ENCODE data around the gene DGKH. TPM values are rescaled to one million over a fixed set of nuclear protein-coding genes. Genes with fewer than 3 reads are reported as not detected.

Gene DGKH
- 18.7 TPM for total RNA-seq
- long read RNA-seq, partial matches to known transcripts: 2 of 18 reads
- long read RNA-seq, other reads (novel, unspliced or antisense): 16 of 18 reads

DNA sequence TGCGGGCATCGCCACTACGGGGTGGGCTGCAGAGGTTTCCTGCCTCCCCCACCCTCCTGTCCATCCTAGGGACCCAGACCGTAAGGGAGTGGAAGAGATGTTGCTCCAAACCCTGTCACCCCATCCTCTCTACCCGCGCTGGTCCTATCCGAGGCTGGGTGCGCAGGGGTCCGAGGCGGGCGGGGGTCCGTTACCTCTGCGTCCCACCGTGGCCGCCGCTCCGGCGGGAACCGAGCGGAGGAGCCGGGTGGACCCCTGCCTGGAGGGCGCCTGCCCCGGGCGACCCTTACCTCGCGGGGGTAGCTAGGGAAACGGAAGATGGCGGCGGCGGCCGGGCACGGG is at the start of gene DGKH:
DGKH (plus strand) TSS at position 307 of the 342 bp plus-strand sequence. CDS start 126 bp downstream, outside the sequence.
- intact Hi-C loops (cut with DNase I): no loop called here
- Histone ChIP-seq H3K9me3 (no peaks in the 10 kb centered on the region), H3K4me3 (peak within 1 kb of the TSS; percentile 84), H3K27me3 (ENCODE audit: low read depth) (no peaks in the 10 kb centered on the region), H3K27ac (peak within 1 kb of the TSS; percentile 84), H3K36me3 (no peaks in the 10 kb centered on the region), H3K4me1 (peaks cover 19% of the 10 kb centered on the region)
- ATAC-seq (peak; percentile 34 to 41), DNase-seq (no peak)
- no peak for TF ChIP-seq CTCF (IDR thresholded peaks at IDR 0.05)

- DNase-seq (no peak), ATAC-seq (no peak)
- H3K4me3 ChIP-seq: no peak overlapping the region
- no peak for TF ChIP-seq CTCF (IDR thresholded peaks at IDR 0.05)
- no peaks in the 10 kb centered on the region for H3K27me3 ChIP-seq (ENCODE audit: low read depth)
- intact Hi-C loops (cut with DNase I): no loop called here
- no peaks in the 10 kb centered on the region for H3K9me3 ChIP-seq
- H3K36me3 ChIP-seq: no peaks in the 10 kb centered on the region
- H3K27ac ChIP-seq: no peak overlapping the region
- H3K4me1 ChIP-seq: no peaks in the 10 kb centered on the region
Measured at GRCh38 chr13:42000846-42001245, 47.6 kb upstream of the DGKH start.

- no peaks in the 10 kb centered on the region for H3K4me1 ChIP-seq
- intact Hi-C loops (cut with DNase I): no loop called here
- H3K27me3 ChIP-seq (ENCODE audit: low read depth): no peaks in the 10 kb centered on the region
- TF ChIP-seq CTCF (IDR thresholded peaks at IDR 0.05): no peak
- DNase-seq (no peak), ATAC-seq (peak; percentile 69 to 93)
- no peak overlapping the region for H3K4me3 ChIP-seq
- H3K27ac ChIP-seq: no peak overlapping the region
- no peaks in the 10 kb centered on the region for H3K9me3 ChIP-seq
- H3K36me3 ChIP-seq: no peaks in the 10 kb centered on the region
Measured at GRCh38 chr13:42001580-42001979, 46.9 kb upstream of the DGKH start.

GRCh38 chr13:42002066-42002465 is 46.4 kb upstream of the DGKH start:
- intact Hi-C loops (cut with DNase I): no loop called here
- TF ChIP-seq CTCF (IDR thresholded peaks at IDR 0.05): no peak
- no peaks in the 10 kb centered on the region for H3K36me3 ChIP-seq

DNA sequence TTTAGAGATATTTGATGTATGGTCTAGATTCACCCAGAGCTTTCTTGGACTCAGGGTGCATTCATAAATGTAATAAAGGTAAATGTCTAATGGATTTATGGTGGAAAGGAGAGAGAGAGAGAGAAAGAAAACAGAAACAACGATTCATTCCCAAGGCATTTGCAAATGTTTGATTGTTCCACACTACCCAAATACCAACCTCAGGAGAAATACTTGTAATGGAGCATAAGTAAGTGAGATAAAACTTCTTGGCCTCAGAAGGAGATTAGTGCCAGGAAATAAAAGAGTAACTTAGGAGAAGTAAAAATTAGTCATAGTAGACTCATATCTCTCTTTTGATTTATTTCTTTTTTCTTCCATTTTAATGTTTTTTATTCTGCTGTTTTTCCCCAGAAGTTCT is 40.6 kb upstream of the DGKH start:
- Histone ChIP-seq H3K4me1 (no peaks in the 10 kb centered on the region), H3K36me3 (no peaks in the 10 kb centered on the region), H3K27ac (no peak overlapping the region), H3K9me3 (no peaks in the 10 kb centered on the region), H3K27me3 (ENCODE audit: low read depth) (no peaks in the 10 kb centered on the region), H3K4me3 (no peak overlapping the region)
- TF ChIP-seq CTCF (IDR thresholded peaks at IDR 0.05): no peak
- DNase-seq (no peak), ATAC-seq (peak in 1 of 2 donors; percentile 65)
- intact Hi-C loops (cut with DNase I): no loop called here

More at GRCh38 chr13:42002066-42002465, 46.4 kb upstream of the DGKH start:
- Histone ChIP-seq H3K4me1 (no peaks in the 10 kb centered on the region), H3K9me3 (no peaks in the 10 kb centered on the region), H3K4me3 (no peak overlapping the region), H3K27ac (no peak overlapping the region), H3K27me3 (ENCODE audit: low read depth) (no peaks in the 10 kb centered on the region)
- DNase-seq: no peak
- ATAC-seq: no peak

DNA sequence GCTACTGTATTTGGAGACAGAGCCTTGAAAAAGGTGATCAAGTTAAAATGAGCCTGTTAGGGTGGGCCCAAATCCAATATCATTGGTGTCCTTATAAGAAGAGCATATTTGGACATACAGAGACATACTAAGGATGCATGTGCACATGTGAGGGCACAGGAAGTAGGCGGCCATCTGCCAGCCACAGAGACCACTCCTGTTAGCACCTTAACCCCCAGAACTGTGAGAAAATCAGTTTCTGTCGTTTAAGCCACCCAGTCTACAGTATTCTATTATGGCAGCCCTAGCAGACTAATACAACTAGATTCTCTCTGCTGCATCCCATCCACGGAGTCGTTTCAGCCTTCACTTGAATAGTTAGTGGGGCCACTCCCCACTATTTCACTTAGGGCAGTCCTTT is 39.4 kb upstream of the DGKH start:
- no peaks in the 10 kb centered on the region for H3K9me3 ChIP-seq
- TF ChIP-seq CTCF (IDR thresholded peaks at IDR 0.05): no peak
- ATAC-seq (no peak), DNase-seq (no peak)
- intact Hi-C loops (cut with DNase I): no loop called here
- no peaks in the 10 kb centered on the region for H3K36me3 ChIP-seq
- H3K27ac ChIP-seq: no peak overlapping the region
- no peaks in the 10 kb centered on the region for H3K27me3 ChIP-seq (ENCODE audit: low read depth)
- no peaks in the 10 kb centered on the region for H3K4me1 ChIP-seq
- H3K4me3 ChIP-seq: no peak overlapping the region
